GM11168 (cell line): ENCODE data around the gene DDX51.

ENCODE experiments used
- in situ Hi-C: fragments of 300-500 bp; cut with MboI; formaldehyde crosslinking; loops from one replicate; pipeline ENCODE4 v1.12.0; 2022; ENCODE audit warnings: low sequenced_read_pairs; ENCODE audit not compliant: unreplicated experiment

The DDX51 gene, protein sequence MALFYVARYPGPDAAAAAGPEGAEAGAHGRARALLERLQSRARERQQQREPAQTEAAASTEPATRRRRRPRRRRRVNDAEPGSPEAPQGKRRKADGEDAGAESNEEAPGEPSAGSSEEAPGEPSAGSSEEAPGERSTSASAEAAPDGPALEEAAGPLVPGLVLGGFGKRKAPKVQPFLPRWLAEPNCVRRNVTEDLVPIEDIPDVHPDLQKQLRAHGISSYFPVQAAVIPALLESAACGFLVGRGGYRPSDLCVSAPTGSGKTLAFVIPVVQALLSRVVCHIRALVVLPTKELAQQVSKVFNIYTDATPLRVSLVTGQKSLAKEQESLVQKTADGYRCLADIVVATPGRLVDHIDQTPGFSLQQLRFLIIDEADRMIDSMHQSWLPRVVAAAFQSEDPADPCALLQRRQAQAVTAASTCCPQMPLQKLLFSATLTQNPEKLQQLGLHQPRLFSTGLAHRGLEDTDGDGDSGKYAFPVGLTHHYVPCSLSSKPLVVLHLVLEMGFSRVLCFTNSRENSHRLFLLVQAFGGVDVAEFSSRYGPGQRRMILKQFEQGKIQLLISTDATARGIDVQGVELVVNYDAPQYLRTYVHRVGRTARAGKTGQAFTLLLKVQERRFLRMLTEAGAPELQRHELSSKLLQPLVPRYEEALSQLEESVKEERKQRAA

DNA sequence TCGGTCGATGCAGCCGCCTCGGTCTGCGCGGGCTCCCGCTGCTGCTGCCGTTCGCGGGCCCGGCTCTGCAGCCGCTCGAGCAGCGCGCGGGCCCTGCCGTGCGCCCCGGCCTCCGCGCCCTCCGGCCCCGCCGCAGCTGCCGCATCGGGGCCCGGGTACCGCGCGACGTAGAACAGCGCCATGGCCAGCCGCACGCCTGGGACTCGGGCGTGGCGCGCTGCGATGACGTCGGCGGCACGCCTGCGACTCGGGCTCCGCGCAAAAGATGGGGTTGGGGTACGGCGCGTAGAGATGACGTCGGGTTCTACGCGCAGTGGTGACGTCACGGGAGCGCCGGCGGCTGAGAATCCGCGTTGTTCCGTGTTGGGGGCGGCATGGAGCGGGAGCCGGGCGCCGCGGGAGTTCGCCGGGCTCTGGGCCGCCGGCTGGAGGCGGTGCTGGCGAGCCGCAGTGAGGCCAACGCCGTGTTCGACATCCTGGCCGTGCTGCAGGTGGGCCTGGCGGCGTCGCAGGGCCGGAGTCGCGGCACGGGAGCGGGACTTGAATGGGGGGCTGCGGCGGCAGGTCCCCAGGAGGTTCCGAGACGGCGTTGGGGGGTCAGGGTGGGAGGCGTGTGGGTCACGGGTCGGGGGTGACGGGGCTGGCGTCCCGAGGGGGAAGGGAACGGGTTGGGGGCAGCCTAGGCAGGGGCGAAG is at the start of gene DDX51, which contains the start of gene NOC4L:
DDX51 (minus strand) TSS at position 205 of the 695 bp plus-strand sequence; CDS start at position 182, 23 bp downstream.
NOC4L (plus strand) TSS at position 343 of the 695 bp plus-strand sequence; CDS start at position 375, 32 bp downstream.
- in situ Hi-C loops = no loop called here

GRCh38 chr12:132191715-132192553 is 47.8 kb upstream of the DDX51 start:
- in situ Hi-C loops = no loop called here

DNA sequence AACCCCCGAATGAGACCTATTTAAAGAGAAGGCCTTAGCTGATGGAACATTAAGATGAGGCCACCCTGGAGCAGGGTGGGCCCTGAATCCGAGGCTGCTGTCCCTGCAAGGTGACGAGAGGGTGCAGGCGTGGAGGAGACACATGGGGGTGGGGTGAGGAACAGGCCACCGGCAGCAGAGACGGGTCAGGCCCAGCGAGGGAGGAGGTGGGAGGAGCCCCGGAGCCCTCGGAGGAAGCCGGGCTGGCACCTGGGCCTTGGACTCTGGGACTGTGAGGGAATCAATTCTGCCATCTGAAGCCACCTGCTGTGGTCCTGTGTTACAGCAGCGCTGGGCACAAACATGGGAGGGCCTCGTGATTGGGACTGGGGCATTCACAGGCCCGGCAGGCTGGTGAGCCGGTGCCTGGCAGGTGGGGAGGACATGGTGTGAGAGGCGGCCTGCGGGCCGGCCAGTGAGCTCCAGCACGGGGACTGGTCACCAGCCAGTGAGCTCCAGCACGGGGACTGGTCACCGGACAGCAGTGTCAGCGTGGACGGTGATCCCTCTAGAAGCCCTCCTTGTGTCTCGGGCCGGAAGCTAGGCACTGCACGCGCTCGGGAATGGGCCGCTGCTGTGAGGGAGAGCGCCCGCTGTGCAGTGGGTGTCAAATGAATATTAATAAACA is 46.8 kb upstream of the DDX51 start:
- in situ Hi-C loops = no loop called here

- in situ Hi-C loops = no loop called here
These were observed 46.1 kb upstream of the DDX51 start for GRCh38 chr12:132190012-132190755.

- in situ Hi-C loops = no loop called here
These were observed 45.4 kb upstream of the DDX51 start for GRCh38 chr12:132189378-132190011.

DNA sequence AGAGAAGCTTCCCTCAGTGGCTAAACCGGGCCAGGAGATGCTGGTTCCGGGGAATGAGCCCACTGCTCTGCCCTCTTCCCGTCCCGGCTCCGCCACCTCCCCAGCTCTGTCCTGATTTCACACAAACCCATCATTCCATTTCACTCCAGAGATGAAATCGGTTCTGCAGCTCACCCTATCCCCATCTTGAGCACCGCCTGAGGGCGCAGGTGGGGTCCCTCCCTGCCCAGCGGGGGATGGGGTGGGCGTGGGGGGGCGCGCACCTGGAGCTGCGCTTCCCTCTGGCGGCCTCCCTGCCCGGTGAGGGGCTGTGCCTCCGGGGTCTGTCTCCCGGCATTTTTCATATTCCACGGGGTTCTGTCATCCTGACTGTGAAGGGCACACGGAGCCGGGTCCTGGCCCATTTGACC is 44.8 kb upstream of the DDX51 start:
- in situ Hi-C loops = no loop called here

- in situ Hi-C loops = no loop called here
These were observed 44.4 kb upstream of the DDX51 start for GRCh38 chr12:132188451-132188901.

DNA sequence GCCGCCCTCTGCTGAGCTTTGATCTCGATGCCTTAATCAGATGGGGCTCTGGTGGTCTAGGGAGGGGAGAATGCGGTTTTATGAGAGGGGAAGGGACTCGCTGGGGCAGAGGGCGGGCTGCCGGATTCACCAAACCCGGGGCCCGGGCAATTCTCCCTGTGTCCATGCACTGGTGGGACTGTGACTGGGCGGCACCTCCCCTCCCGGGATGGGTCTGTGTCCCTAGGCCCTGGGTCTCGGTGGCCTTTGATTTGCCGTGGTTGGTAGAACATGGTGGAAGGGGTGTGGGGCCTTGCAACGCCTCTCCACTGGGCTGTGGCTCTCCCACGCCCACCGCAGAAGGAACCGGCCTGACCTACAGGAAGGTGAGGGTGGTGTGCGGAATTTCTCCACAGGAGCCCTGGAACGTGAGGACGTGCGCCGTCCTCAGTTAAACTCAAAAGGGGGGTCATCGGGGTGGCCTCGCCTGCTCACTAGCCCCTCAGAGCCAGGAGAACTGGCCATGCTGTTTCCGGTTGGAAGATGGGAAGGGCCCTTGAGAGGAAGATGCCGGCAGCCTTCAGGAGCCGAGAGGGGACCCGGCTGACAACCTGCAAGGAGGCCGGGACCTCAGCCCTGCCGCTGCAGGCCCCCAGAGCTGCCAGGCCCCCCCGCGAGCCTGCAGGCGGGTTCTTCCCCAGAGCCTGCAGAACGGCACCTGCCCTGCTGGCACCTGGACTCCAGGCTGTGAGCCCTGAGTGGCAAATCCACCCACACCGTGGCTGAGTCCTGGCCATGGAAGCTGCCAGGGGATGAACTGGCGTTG is 43.7 kb upstream of the DDX51 start:
- in situ Hi-C loops = no loop called here

DNA sequence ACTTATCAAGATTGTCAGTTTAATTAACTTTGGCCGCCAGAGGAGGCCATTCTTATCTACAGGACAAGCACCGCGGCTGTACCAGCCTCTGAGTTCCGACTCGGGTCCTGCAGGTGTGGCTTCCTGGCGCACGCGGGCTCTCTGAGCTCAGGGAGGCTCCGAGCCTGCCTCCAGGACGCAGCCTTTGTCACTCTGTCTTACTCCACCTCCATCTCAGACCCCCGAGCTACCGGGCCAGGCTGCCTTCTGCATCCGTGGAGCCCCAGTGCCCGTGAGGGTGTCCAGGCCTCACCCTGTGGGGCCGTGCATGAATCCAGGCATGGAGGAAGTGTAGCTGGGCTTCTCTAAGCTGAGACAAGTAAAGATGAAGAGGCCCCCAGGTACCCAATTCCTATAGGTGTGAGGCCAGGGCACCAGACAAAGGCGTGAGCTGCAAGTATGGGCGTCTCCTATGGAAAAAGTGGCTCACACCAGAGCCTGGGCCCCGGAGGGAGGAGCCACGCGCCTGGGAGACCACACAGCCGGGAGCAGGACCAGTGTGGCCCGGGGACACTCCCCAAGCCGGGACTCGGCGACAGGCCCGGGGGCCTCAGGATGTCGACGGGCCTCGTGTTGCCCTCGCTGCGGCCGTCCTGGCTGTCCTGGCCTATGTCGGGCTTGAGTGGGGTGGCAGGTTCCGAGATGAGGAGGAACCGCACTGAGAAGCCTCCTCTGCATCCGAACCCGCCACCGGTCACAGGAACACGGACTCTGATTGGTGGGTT is 42.9 kb upstream of the DDX51 start:
- in situ Hi-C loops = no loop called here

- in situ Hi-C loops = no loop called here
These were observed 42.2 kb upstream of the DDX51 start for GRCh38 chr12:132186208-132186856.

DNA sequence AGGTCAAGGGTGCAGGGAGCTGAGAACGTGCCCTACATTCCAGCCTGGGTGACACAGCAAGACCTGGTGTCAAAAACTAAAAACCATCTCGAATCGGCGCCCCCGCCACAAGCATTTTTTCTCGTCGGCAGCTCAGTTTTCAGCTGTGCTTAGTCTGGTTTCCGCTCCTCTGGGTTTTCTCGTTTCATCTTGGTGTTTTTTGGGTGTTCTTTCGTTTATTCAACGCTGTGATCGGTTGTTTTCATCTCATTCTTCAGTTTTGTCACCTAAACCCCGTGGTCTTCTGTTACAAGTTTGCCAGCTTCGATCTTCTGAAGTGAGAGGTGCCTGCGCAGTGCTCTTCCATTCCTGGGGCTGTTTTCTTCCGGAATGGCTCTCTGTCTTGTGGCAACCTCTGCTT is 41.6 kb upstream of the DDX51 start:
- in situ Hi-C loops = no loop called here

DNA sequence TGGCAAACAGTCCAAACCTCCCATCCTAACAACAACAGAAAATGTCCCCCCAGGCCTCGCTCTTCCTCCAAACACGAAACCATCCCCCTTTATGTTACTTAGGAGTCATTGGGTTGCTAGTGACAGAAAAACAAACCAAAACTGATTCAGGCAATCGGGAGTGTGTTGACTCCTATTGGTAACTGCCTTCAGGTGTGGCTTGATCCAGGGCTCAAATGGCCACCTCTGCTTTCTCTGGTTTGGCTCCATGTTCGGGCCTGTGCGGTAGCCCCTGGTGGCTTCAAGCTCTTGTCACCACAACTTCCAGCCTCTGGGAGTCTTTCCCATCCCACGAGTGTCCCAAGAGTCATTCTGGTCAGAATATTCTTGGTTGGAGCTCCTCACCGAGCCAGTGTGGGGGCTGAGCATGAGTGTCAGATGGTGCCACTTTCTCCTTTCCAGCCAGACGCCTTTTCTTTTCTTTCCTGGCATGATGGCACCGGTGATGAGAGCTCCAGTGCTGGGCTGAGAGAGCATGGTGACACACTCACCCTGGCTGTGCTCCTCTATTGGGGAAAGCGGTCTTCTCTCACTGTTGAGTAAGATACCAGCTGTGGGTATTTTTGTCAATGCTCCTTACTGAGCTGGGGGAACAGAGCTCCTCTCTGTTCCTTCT is 38.7 kb upstream of the DDX51 start:
- in situ Hi-C loops = no loop called here

- in situ Hi-C loops = no loop called here
These were observed 38.1 kb upstream of the DDX51 start for GRCh38 chr12:132182206-132182710.

DNA sequence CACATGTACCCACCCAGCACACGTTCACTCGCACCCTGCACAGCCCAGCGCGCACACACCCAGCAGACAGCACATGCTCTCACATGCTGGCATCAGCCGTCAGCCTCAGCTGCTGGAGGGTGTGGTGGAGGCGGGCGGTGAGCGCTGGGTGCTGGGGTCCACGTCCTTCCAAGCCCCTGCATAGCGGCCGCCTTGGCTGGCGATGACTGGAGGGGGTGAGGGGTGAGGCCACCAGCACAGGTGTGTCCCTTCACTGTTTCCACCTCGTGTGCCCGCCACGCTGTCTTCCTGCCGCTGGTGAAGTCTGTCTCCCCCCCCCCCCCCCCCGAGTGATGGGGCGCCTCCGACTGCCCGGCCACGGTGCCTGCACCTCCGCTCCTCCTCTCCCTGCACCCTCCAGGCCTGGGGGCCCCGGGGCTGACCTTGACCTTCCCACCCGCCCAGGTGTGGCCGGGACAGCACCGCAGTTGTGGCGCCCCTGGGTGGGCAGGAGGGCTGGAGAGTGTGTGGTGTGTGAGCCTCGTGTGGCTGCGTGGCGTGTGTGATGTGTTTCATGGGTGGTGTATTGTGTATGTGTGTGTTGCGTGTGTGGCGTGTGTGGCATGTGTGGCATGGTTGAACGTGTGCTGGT is 37.6 kb upstream of the DDX51 start:
- in situ Hi-C loops = no loop called here
